ENCODE measurements around the gene LGALS13.

DNA sequence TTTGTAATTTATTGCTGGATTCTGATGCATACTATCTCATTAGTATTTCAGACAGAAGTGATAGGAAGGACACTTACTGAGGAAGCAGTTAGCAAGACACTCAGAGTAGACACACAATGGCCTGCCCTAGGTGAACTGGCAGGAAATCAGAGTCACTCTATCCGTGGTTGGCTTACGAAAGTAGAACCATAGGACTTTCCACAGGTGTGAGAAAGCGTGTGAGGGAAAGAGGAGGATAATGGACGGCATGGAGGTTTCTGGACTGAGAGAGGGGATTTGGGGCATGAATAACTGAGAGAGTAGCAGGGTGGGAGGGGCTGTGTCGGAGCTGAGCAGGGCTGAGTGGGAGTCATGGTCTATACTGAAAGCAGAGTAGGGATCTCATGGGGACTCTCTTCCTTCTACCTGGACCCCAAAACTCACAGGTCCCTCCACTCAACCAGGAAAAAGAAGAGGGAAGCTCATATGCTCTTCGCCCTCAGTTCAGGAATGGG, 43.7 kb upstream of the LGALS13 start:
- TF ChIP-seq POLR2AphosphoS5 (IDR thresholded peaks at IDR 0.05) (no peak), EP300 (IDR thresholded peaks at IDR 0.05) (no peak)
- TF ChIP-seq, protein P1, sequence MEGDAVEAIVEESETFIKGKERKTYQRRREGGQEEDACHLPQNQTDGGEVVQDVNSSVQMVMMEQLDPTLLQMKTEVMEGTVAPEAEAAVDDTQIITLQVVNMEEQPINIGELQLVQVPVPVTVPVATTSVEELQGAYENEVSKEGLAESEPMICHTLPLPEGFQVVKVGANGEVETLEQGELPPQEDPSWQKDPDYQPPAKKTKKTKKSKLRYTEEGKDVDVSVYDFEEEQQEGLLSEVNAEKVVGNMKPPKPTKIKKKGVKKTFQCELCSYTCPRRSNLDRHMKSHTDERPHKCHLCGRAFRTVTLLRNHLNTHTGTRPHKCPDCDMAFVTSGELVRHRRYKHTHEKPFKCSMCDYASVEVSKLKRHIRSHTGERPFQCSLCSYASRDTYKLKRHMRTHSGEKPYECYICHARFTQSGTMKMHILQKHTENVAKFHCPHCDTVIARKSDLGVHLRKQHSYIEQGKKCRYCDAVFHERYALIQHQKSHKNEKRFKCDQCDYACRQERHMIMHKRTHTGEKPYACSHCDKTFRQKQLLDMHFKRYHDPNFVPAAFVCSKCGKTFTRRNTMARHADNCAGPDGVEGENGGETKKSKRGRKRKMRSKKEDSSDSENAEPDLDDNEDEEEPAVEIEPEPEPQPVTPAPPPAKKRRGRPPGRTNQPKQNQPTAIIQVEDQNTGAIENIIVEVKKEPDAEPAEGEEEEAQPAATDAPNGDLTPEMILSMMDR (IDR thresholded peaks at IDR 0.05) = no peak

Data from stomach (tissue), 4 donors.